H1 (cell line): ENCODE data around the gene GPC6. TPM values are rescaled to one million over a fixed set of nuclear protein-coding genes. Genes with fewer than 3 reads are reported as not detected.

ENCODE experiments used
- CTCF ChIA-PET: fragments of 300-600 bp; sonication (Branson Sonifier 250); formaldehyde crosslinking; loops from one replicate; lab custom pipeline; 2021; ENCODE audit not compliant: partially characterized antibody; lab: Charles Lee
- POLR2A ChIA-PET: fragments of 300-600 bp; sonication (Branson Sonifier 250); formaldehyde crosslinking; loops from one replicate; lab custom pipeline; 2021; ENCODE audit warnings: inconsistent platforms; ENCODE audit not compliant: partially characterized antibody; lab: Charles Lee
- DNase-seq, 2 experiments: peaks; one replicate each; pipeline versions ENCODE4 v3.0.0 to v3.0.0-alpha.2; 2010 to 2022; ENCODE audit warnings: low spot score in 2 of 2, low read depth in 1 of 2, mixed read lengths in 1 of 2
- FAIRE-seq: peaks from 2 replicates; lab custom pipeline; 2011; peaks lifted over from hg19 to GRCh38; lab: Jason Lieb, UNC
- H2AFZ ChIP-seq: 2 replicates; pipeline ENCODE4 v1.8.1; 2012; ENCODE audit warnings: low read length, inconsistent platforms
- H2AK5ac ChIP-seq: 2 replicates; pipeline ENCODE4 v1.6.1; 2013; ENCODE audit warnings: low read depth, low read length
- H2BK120ac ChIP-seq: replicated peaks from 2 replicates; pipeline ENCODE3; 2013; ENCODE audit warnings: low read depth, low read length, inconsistent platforms
- H2BK12ac ChIP-seq: 2 replicates; pipeline ENCODE4 v1.6.1; 2013; ENCODE audit warnings: low read depth, low read length
- H2BK15ac ChIP-seq: 2 replicates; pipeline ENCODE4 v1.6.1; 2013; ENCODE audit warnings: low read length
- H2BK20ac ChIP-seq: 2 replicates; pipeline ENCODE4 v1.6.1; 2013; ENCODE audit warnings: low read length
- H2BK5ac ChIP-seq: 2 replicates; pipeline ENCODE4 v1.6.1; 2013; ENCODE audit warnings: low read depth, low read length
- H3K14ac ChIP-seq: 2 replicates; pipeline ENCODE4 v1.6.1; 2013; ENCODE audit warnings: inconsistent platforms; ENCODE audit not compliant: insufficient read length
- H3K18ac ChIP-seq: 2 replicates; pipeline ENCODE4 v1.6.1; 2013; ENCODE audit warnings: low read length; ENCODE audit errors: extremely low read depth
- H3K23ac ChIP-seq: 2 replicates; pipeline ENCODE4 v1.6.1; 2013; ENCODE audit warnings: inconsistent platforms; ENCODE audit not compliant: insufficient read length
- H3K23me2 ChIP-seq: 2 replicates; pipeline ENCODE4 v1.6.1; 2013; ENCODE audit warnings: low read depth, low read length
- H3K27ac ChIP-seq: 2 replicates; pipeline ENCODE4 v1.6.1; 2011; ENCODE audit warnings: low read depth, low read length, inconsistent platforms
- H3K27me3 ChIP-seq, 4 experiments: replicated peaks in 1 of 4; 1 replicate in 1 of 4; 2 replicates in 3 of 4; pipeline versions ENCODE4 v1.6.1 to v1.8.1; 2011 to 2013; ENCODE audit warnings: low read length in 3 of 4, mild to moderate bottlenecking in 3 of 4, inconsistent platforms in 2 of 4, mixed read lengths in 2 of 4, moderate library complexity in 1 of 4; ENCODE audit not compliant: control insufficient read depth in 3 of 4, insufficient read depth in 3 of 4; ENCODE audit errors: extremely low read depth in 1 of 4
- H3K36me3 ChIP-seq, 4 experiments: 2 replicates each; pipeline versions ENCODE4 v1.6.1 to v1.8.1; 2011 to 2013; ENCODE audit warnings: mild to moderate bottlenecking in 4 of 4, low read length in 3 of 4, moderate library complexity in 2 of 4, control low read depth in 1 of 4, inconsistent platforms in 1 of 4; ENCODE audit not compliant: insufficient read depth in 4 of 4, control insufficient read depth in 2 of 4
- H3K4ac ChIP-seq: replicated peaks from 2 replicates; pipeline ENCODE3; 2013; ENCODE audit warnings: low read length, low read depth, mixed read lengths, inconsistent platforms; ENCODE audit not compliant: insufficient read length
- H3K4me1 ChIP-seq, 4 experiments: replicated peaks in 1 of 4; 1 replicate in 1 of 4; 2 replicates in 3 of 4; pipeline versions ENCODE4 v1.6.1 to v1.8.1; 2011 to 2013; ENCODE audit warnings: low read length in 3 of 4, inconsistent platforms in 2 of 4, mixed read lengths in 1 of 4; ENCODE audit not compliant: insufficient read depth in 4 of 4, control insufficient read depth in 3 of 4
- H3K4me2 ChIP-seq, 2 experiments: 2 replicates each; pipeline versions ENCODE4 v1.6.1 to v1.8.1; 2011 to 2013; ENCODE audit warnings: low read depth in 2 of 2, low read length in 2 of 2, control low read depth in 1 of 2, inconsistent platforms in 1 of 2, mild to moderate bottlenecking in 1 of 2; ENCODE audit not compliant: insufficient read depth in 1 of 2
- H3K4me3 ChIP-seq, 4 experiments: fragments of 200-600, 300-600 bp in 1 of 4; sonication (generic), shearing (Covaris generic), sonication (Bioruptor Twin) in 1 of 4; 2 replicates each; pipeline versions ENCODE4 v1.5.1 to v1.8.1; 2011 to 2016; ENCODE audit warnings: low read length in 4 of 4, low read depth in 3 of 4, control low read depth in 2 of 4, inconsistent platforms in 2 of 4, mild to moderate bottlenecking in 2 of 4, mixed read lengths in 1 of 4, moderate library complexity in 1 of 4; ENCODE audit not compliant: insufficient read depth in 2 of 4; ENCODE audit errors: extremely low read depth in 1 of 4
- H3K56ac ChIP-seq: replicated peaks from 2 replicates; pipeline ENCODE3; 2013; ENCODE audit warnings: low read depth, mild to moderate bottlenecking, mixed read lengths, low read length, inconsistent platforms; ENCODE audit not compliant: insufficient read length
- H3K79me1 ChIP-seq: 2 replicates; pipeline ENCODE4 v1.6.1; 2013; ENCODE audit warnings: low read depth, low read length, control low read depth
- H3K79me2 ChIP-seq, 2 experiments: 2 replicates each; pipeline versions ENCODE4 v1.6.1 to v1.8.1; 2012 to 2013; ENCODE audit warnings: low read length in 2 of 2, mild to moderate bottlenecking in 2 of 2, inconsistent platforms in 1 of 2; ENCODE audit not compliant: insufficient read depth in 2 of 2, control insufficient read depth in 1 of 2
- H3K9ac ChIP-seq, 4 experiments: replicated peaks in 1 of 4; 1 replicate in 1 of 4; 2 replicates in 3 of 4; pipeline versions ENCODE4 v1.6.1 to v1.8.1; 2011 to 2013; ENCODE audit warnings: low read depth in 3 of 4, low read length in 3 of 4, control low read depth in 2 of 4, mild to moderate bottlenecking in 2 of 4, moderate library complexity in 2 of 4, inconsistent platforms in 1 of 4; ENCODE audit errors: extremely low read depth in 1 of 4
- H3K9me3 ChIP-seq, 2 experiments: 2 replicates each; pipeline versions ENCODE4 v1.6.1 to v1.8.1; 2012 to 2013; ENCODE audit warnings: mild to moderate bottlenecking in 2 of 2, moderate library complexity in 2 of 2, control low read depth in 1 of 2, inconsistent platforms in 1 of 2, low read depth in 1 of 2, low read length in 1 of 2, mixed read lengths in 1 of 2; ENCODE audit not compliant: insufficient read depth in 2 of 2
- H4K20me1 ChIP-seq, 2 experiments: replicated peaks in 1 of 2; 2 replicates each; pipeline versions ENCODE3 to v1.8.1; 2011 to 2013; ENCODE audit warnings: inconsistent platforms in 2 of 2, low read length in 2 of 2, mild to moderate bottlenecking in 1 of 2; ENCODE audit not compliant: insufficient read depth in 2 of 2, control insufficient read depth in 1 of 2
- H4K5ac ChIP-seq: 2 replicates; pipeline ENCODE4 v1.6.1; 2013; ENCODE audit warnings: low read length, low read depth, mixed read lengths, inconsistent platforms; ENCODE audit not compliant: insufficient read length
- H4K8ac ChIP-seq: 2 replicates; pipeline ENCODE4 v1.8.0; 2013; ENCODE audit warnings: mild to moderate bottlenecking, moderate library complexity, low read length, inconsistent platforms; ENCODE audit not compliant: insufficient read depth; ENCODE audit errors: extremely low read depth
- H4K91ac ChIP-seq: replicated peaks from 2 replicates; pipeline ENCODE3; 2013; ENCODE audit warnings: low read length, mixed read lengths, inconsistent platforms; ENCODE audit not compliant: insufficient read length
- JUND ChIP-seq: IDR thresholded peaks from 2 replicates; pipeline ENCODE4 v1.6.1; 2011; ENCODE audit warnings: mild to moderate bottlenecking, improper control_type of control experiment, low read length
- SP1 ChIP-seq: IDR thresholded peaks from 2 replicates; pipeline ENCODE4 v1.6.1; 2011; ENCODE audit warnings: low read depth, low read length
- WGBS, 2 experiments: shearing (Covaris generic) in 1 of 2; methylation state at CpG; one replicate each; pipeline versions ENCODE4 v1.1.6 to v1.1.7; 2013 to 2015; ENCODE audit warnings: low lambda C conversion rate in 2 of 2, mixed read lengths in 2 of 2, inconsistent platforms in 1 of 2, low coverage in 1 of 2, missing lambda C conversion rate in 1 of 2; ENCODE audit not compliant: insufficient replicate concordance in 2 of 2, insufficient coverage in 1 of 2, insufficient read length in 1 of 2; ENCODE audit errors: extremely low coverage in 1 of 2, missing lambda C conversion rate in 1 of 2; 5-methylcytosine and 5-hydroxymethylcytosine counted together
- polyA plus RNA-seq, 7 experiments: library from polyadenylated mRNA; depleted of rRNA in 3 of 7; stranded (reverse) in 5 of 7; unstranded in 2 of 7; fragments of >200 nt in 5 of 7; fragments of 200-250 nt in 2 of 7; gene quantifications; 1 replicate in 5 of 7; 2 replicates in 1 of 7; 4 replicates in 1 of 7; pipeline versions ENCODE4 v1.2.1 to v1.2.3, GENCODE V29; 2011 to 2013; ENCODE audit warnings: missing spikeins in 2 of 7, mixed read lengths in 2 of 7
- total RNA-seq: library from RNA; stranded (reverse); fragmentation: NEBNext Ultra II Directional; extraction: Animal tissue kit (Norgen Biotek cat#: 25700); gene quantifications from 2 replicates; pipeline ENCODE4 v1.2.1, GENCODE V29; 2021

The GPC6 gene
- total and polyA plus RNA-seq, 2 of the 8 experiments (the other 6 are each of a cell fraction or from before 2014, with no cell fraction given), result 5.4 to 12.0 TPM

- no peaks in the 10 kb centered on the region for H4K20me1 ChIP-seq
- H3K36me3 ChIP-seq, result no peaks in the 10 kb centered on the region
- no peak overlapping the region for H3K9ac ChIP-seq
- H3K18ac ChIP-seq, result no peak overlapping the region
- H2BK5ac ChIP-seq, result no peak overlapping the region
- no peak overlapping the region for H2AFZ ChIP-seq
- TF ChIP-seq SP1 (no peak), JUND (0 out of 2 replicates have a peak, but pooled peaks have one; percentile 36)
- TF ChIP-seq, all 59 proteins: peak for 1
- DNase-seq, result no peak
- Histone ChIP-seq H3K14ac (no peak overlapping the region), H3K4me3 (no peak overlapping the region), H3K27me3 (no peaks in the 10 kb centered on the region), H3K4ac (no peak overlapping the region), H4K5ac (no peak overlapping the region), H4K91ac (no peak overlapping the region), H4K8ac (no peak overlapping the region), H2AK5ac (no peak overlapping the region), H2BK20ac (no peak overlapping the region), H2BK12ac (no peak overlapping the region), H3K4me1 (peaks cover 0 to 4% (median 0%) of the 10 kb centered on the region in 4 experiments; a peak in 1 of 7 replicates), H3K9me3 (peaks cover 0 to 3% of the 10 kb centered on the region in 2 experiments; a peak in 1 of 4 replicates), H3K23me2 (0 out of 2 replicates have a peak, but pooled peaks cover 2% of the 10 kb centered on the region), H3K56ac (no peak overlapping the region), H2BK120ac (no peak overlapping the region), H3K79me1 (no peaks in the 10 kb centered on the region; the same call in 1 of the 2 replicates), H3K79me2 (no peaks in the 10 kb centered on the region), H3K4me2 (no peak overlapping the region), H3K27ac (no peak overlapping the region), H3K23ac (no peak overlapping the region), H2BK15ac (no peak overlapping the region)
- ChIA-PET POLR2A (no interaction called here), CTCF (interaction anchor here (2.0 kb wide), 1 partner anchor 10 kb away, joined by 4 read pairs; no protein-coding TSS in a partner anchor)
- no peak for FAIRE-seq
- 88% methylated on average over 8 of the region's 8 CpGs; no CpG with 5 or more reads in 1 of the 2 experiments for WGBS, 2 experiments
These were observed 249.6 kb downstream of the GPC6 start for GRCh38 chr13:93476175-93476574.
